Measurements from ENCODE around the gene RNLS.

The RNLS gene

GRCh38 chr10:88555190-88555908 lies 27.8 kb downstream of the RNLS start:
- no peak for DNase-seq
- H3K36me3 ChIP-seq (ENCODE audit: control insufficient read depth, insufficient read depth, low read length): no peaks in the 10 kb centered on the region

DNA sequence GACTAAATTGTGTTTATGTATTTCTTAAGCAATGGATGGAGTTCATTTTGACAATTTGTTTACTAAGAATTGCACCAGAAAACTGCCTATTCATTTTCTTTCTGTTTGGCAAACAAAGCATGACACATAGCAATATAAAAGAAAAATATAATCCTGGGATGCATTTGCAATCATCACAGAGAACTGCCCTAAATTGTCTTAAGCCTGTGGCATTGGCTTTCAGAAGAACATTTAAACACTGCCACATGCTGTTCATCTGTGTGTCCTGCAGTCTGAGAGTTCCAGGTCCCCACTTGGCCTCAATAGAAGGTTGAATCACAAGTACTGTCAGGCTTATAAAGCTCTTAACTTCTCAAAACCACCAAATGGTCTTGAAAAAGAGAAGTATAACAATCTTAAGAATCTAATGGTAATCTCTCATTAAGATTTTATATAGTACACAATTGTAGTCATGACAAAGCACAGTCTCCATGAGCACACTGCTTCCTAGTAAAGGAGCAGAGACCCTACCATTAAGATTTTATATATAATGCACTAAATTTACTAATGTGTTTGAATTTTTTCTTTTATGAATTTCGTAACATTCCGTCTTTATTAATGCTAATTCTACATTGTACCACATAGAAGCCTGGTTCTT lies 29.9 kb downstream of the RNLS start:
- Histone ChIP-seq H3K27me3 (replicated peaks; ENCODE audit: control insufficient read depth, insufficient read depth, low read length, poor library complexity, severe bottlenecking) (no peaks in the 10 kb centered on the region), H3K4me3 (ENCODE audit: insufficient read depth, low read depth, low read length, poor library complexity, severe bottlenecking) (no peak overlapping the region), H3K36me3 (ENCODE audit: control insufficient read depth, insufficient read depth, low read length) (no peaks in the 10 kb centered on the region), H3K27ac (ENCODE audit: insufficient read depth, low read length, poor library complexity, severe bottlenecking) (no peak overlapping the region), H3K9me3 (ENCODE audit: control insufficient read depth, low read length) (no peaks in the 10 kb centered on the region), H3K4me1 (ENCODE audit: control insufficient read depth, insufficient read depth, low read length, poor library complexity, severe bottlenecking) (no peaks in the 10 kb centered on the region)
- DNase-seq: peak in 1 of 3 donors; percentile 8

More at GRCh38 chr10:88555190-88555908, 27.8 kb downstream of the RNLS start:
- no peak overlapping the region for H3K27ac ChIP-seq (ENCODE audit: insufficient read depth, low read length, poor library complexity, severe bottlenecking)
- no peaks in the 10 kb centered on the region for H3K27me3 ChIP-seq (replicated peaks; ENCODE audit: control insufficient read depth, insufficient read depth, low read length, poor library complexity, severe bottlenecking)
- H3K4me3 ChIP-seq (ENCODE audit: insufficient read depth, low read depth, low read length, poor library complexity, severe bottlenecking): no peak overlapping the region
- no peaks in the 10 kb centered on the region for H3K4me1 ChIP-seq (ENCODE audit: control insufficient read depth, insufficient read depth, low read length, poor library complexity, severe bottlenecking)
- no peaks in the 10 kb centered on the region for H3K9me3 ChIP-seq (ENCODE audit: control insufficient read depth, low read length)

DNA sequence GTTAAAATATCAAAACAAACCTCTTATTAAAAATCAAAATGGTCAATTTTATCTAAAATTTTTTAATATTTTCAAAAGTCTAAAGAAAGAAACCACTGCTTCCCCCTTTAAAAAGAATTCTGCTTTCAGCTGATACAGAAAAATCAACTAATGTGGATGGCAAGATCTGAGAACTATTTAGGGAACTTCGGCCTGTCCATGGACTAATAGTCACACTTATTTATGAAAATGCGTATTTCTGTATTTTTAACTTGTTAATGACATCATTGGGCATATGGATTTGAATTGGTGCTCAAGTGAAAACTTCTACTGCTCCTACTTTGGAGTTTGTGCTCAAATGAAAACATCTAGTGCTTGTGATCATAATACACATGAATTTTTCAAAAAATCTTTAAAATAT lies 31.9 kb downstream of the RNLS start:
- no peak for DNase-seq
- H3K4me1 ChIP-seq (ENCODE audit: control insufficient read depth, insufficient read depth, low read length, poor library complexity, severe bottlenecking): no peaks in the 10 kb centered on the region
- H3K9me3 ChIP-seq (ENCODE audit: control insufficient read depth, low read length): no peaks in the 10 kb centered on the region
- H3K4me3 ChIP-seq (ENCODE audit: insufficient read depth, low read depth, low read length, poor library complexity, severe bottlenecking): no peak overlapping the region
- no peaks in the 10 kb centered on the region for H3K36me3 ChIP-seq (ENCODE audit: control insufficient read depth, insufficient read depth, low read length)
- no peaks in the 10 kb centered on the region for H3K27me3 ChIP-seq (replicated peaks; ENCODE audit: control insufficient read depth, insufficient read depth, low read length, poor library complexity, severe bottlenecking)
- H3K27ac ChIP-seq (ENCODE audit: insufficient read depth, low read length, poor library complexity, severe bottlenecking): no peak overlapping the region

- H3K9me3 ChIP-seq (ENCODE audit: control insufficient read depth, low read length): no peaks in the 10 kb centered on the region
- no peaks in the 10 kb centered on the region for H3K4me1 ChIP-seq (ENCODE audit: control insufficient read depth, insufficient read depth, low read length, poor library complexity, severe bottlenecking)
- DNase-seq: no peak
- no peaks in the 10 kb centered on the region for H3K27me3 ChIP-seq (replicated peaks; ENCODE audit: control insufficient read depth, insufficient read depth, low read length, poor library complexity, severe bottlenecking)
- H3K4me3 ChIP-seq (ENCODE audit: insufficient read depth, low read depth, low read length, poor library complexity, severe bottlenecking): no peak overlapping the region
- H3K27ac ChIP-seq (ENCODE audit: insufficient read depth, low read length, poor library complexity, severe bottlenecking): no peak overlapping the region
- no peaks in the 10 kb centered on the region for H3K36me3 ChIP-seq (ENCODE audit: control insufficient read depth, insufficient read depth, low read length)
Observed at GRCh38 chr10:88546497-88546896, 36.6 kb downstream of the RNLS start.

- no peaks in the 10 kb centered on the region for H3K9me3 ChIP-seq (ENCODE audit: control insufficient read depth, low read length)
- DNase-seq: no peak
- no peaks in the 10 kb centered on the region for H3K27me3 ChIP-seq (replicated peaks; ENCODE audit: control insufficient read depth, insufficient read depth, low read length, poor library complexity, severe bottlenecking)
- no peak overlapping the region for H3K4me3 ChIP-seq (ENCODE audit: insufficient read depth, low read depth, low read length, poor library complexity, severe bottlenecking)
- no peaks in the 10 kb centered on the region for H3K4me1 ChIP-seq (ENCODE audit: control insufficient read depth, insufficient read depth, low read length, poor library complexity, severe bottlenecking)
- H3K36me3 ChIP-seq (ENCODE audit: control insufficient read depth, insufficient read depth, low read length): no peaks in the 10 kb centered on the region
- H3K27ac ChIP-seq (ENCODE audit: insufficient read depth, low read length, poor library complexity, severe bottlenecking): no peak overlapping the region
Observed at GRCh38 chr10:88545359-88545758, 37.8 kb downstream of the RNLS start.

DNA sequence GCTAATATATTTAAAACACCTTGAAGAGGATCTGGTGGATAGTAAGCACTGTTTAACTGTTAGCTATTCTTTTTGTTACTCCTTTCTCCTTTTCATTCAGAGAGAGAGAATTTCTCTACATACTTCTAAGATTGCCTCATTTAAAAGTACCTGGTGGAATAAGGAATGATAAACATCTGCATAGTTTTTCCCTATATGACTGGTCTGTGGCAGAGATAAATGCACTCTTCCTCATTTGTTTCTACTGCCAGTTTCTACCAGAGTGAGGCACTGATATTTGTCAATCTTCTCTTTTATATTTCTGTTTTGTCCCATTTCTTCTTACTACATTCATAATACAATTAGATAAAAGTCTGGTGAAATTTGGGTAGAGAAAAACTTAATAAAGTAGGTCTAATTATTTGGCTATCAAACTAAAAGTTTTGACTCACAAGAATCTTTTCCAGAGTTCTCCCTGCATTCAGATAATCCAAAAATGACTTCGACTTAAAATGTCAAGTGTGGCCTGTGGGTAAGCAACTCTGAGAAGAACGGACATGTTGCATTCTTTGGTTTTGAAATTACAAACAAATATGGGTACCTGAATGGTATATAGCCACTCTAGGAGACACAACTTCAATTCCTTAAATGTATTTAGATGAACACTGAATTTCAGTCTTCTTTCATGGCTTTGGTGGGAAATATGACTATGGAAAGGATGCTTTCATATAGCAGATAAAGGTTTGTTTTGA lies 38.8 kb downstream of the RNLS start:
- no peaks in the 10 kb centered on the region for H3K27me3 ChIP-seq (replicated peaks; ENCODE audit: control insufficient read depth, insufficient read depth, low read length, poor library complexity, severe bottlenecking)
- H3K4me3 ChIP-seq (ENCODE audit: insufficient read depth, low read depth, low read length, poor library complexity, severe bottlenecking): no peak overlapping the region
- no peaks in the 10 kb centered on the region for H3K36me3 ChIP-seq (ENCODE audit: control insufficient read depth, insufficient read depth, low read length)
- H3K9me3 ChIP-seq (ENCODE audit: control insufficient read depth, low read length): no peaks in the 10 kb centered on the region
- H3K27ac ChIP-seq (ENCODE audit: insufficient read depth, low read length, poor library complexity, severe bottlenecking): no peak overlapping the region
- no peak for DNase-seq
- H3K4me1 ChIP-seq (ENCODE audit: control insufficient read depth, insufficient read depth, low read length, poor library complexity, severe bottlenecking): no peaks in the 10 kb centered on the region

DNA sequence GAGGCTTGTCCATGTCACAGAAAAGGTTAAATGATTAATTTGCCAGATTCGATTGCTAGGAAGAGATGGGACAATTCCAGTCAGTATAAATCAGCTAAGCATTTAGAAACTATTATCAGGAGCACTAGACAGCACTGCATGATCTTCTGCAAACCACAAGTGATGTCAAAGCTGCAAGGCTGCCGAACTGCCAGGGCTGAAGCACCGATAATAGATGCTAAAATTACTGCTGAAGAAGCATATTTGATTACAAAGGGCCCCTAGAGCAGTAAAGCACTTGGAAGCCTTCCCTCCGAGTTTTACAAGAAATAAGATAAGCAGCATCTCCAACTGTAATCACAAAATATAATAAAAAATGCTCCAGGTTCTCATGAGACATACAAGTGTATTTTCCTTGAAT lies 40.6 kb downstream of the RNLS start:
- Histone ChIP-seq H3K9me3 (ENCODE audit: control insufficient read depth, low read length) (no peaks in the 10 kb centered on the region), H3K4me3 (ENCODE audit: insufficient read depth, low read depth, low read length, poor library complexity, severe bottlenecking) (no peak overlapping the region), H3K36me3 (ENCODE audit: control insufficient read depth, insufficient read depth, low read length) (no peaks in the 10 kb centered on the region), H3K27me3 (replicated peaks; ENCODE audit: control insufficient read depth, insufficient read depth, low read length, poor library complexity, severe bottlenecking) (no peaks in the 10 kb centered on the region), H3K27ac (ENCODE audit: insufficient read depth, low read length, poor library complexity, severe bottlenecking) (no peak overlapping the region), H3K4me1 (ENCODE audit: control insufficient read depth, insufficient read depth, low read length, poor library complexity, severe bottlenecking) (no peaks in the 10 kb centered on the region)
- no peak for DNase-seq

- Histone ChIP-seq H3K27ac (ENCODE audit: insufficient read depth, low read length, poor library complexity, severe bottlenecking) (no peak overlapping the region), H3K36me3 (ENCODE audit: control insufficient read depth, insufficient read depth, low read length) (no peaks in the 10 kb centered on the region), H3K4me1 (ENCODE audit: control insufficient read depth, insufficient read depth, low read length, poor library complexity, severe bottlenecking) (no peaks in the 10 kb centered on the region), H3K27me3 (replicated peaks; ENCODE audit: control insufficient read depth, insufficient read depth, low read length, poor library complexity, severe bottlenecking) (no peaks in the 10 kb centered on the region), H3K4me3 (ENCODE audit: insufficient read depth, low read depth, low read length, poor library complexity, severe bottlenecking) (no peak overlapping the region), H3K9me3 (ENCODE audit: control insufficient read depth, low read length) (no peaks in the 10 kb centered on the region)
- DNase-seq: no peak
Observed at GRCh38 chr10:88541116-88541626, 41.9 kb downstream of the RNLS start.

DNA sequence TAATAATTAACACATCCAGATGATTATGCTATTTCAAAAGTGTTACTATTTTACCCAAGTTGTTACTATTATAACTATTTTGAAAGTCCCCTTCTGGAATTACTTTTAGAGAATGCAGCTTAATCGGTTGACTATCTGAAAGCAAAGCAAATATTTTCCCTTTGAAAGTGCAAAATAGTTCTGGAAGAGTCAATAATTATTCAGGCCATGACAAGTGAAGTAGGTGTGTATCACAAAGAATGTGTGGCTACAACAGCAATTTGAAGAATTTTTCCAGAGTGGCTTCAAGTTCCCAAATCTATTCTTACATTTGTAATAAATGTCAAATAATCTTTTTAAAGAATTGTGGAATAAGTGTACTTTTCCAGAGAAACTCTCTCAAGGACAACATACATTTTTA lies 42.8 kb downstream of the RNLS start:
- no peaks in the 10 kb centered on the region for H3K36me3 ChIP-seq (ENCODE audit: control insufficient read depth, insufficient read depth, low read length)
- H3K9me3 ChIP-seq (ENCODE audit: control insufficient read depth, low read length): no peaks in the 10 kb centered on the region
- H3K27me3 ChIP-seq (replicated peaks; ENCODE audit: control insufficient read depth, insufficient read depth, low read length, poor library complexity, severe bottlenecking): no peaks in the 10 kb centered on the region
- no peak overlapping the region for H3K27ac ChIP-seq (ENCODE audit: insufficient read depth, low read length, poor library complexity, severe bottlenecking)
- no peak overlapping the region for H3K4me3 ChIP-seq (ENCODE audit: insufficient read depth, low read depth, low read length, poor library complexity, severe bottlenecking)
- no peak for DNase-seq
- no peaks in the 10 kb centered on the region for H3K4me1 ChIP-seq (ENCODE audit: control insufficient read depth, insufficient read depth, low read length, poor library complexity, severe bottlenecking)

DNA sequence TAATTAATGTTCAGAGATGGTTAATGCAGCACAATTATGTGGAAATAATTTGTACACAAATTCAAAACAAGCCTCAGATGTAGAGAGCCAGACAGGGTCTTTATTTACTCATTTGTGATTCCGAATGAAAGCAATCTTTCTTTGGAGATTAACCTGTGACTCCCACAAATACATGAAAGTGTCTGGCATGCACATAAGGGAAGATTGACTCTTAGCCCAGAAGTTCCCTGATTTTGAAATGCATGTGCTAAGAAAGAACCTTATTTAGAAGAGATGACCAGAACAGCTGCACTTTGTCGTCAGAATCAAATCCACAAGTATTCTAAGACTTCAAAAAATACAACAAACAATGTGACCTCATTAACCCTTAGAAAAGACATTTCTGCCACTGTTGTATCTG lies 45.1 kb downstream of the RNLS start:
- H3K9me3 ChIP-seq (ENCODE audit: control insufficient read depth, low read length): no peaks in the 10 kb centered on the region
- no peak overlapping the region for H3K4me3 ChIP-seq (ENCODE audit: insufficient read depth, low read depth, low read length, poor library complexity, severe bottlenecking)
- DNase-seq: no peak
- H3K4me1 ChIP-seq (ENCODE audit: control insufficient read depth, insufficient read depth, low read length, poor library complexity, severe bottlenecking): no peaks in the 10 kb centered on the region
- no peaks in the 10 kb centered on the region for H3K27me3 ChIP-seq (replicated peaks; ENCODE audit: control insufficient read depth, insufficient read depth, low read length, poor library complexity, severe bottlenecking)
- no peaks in the 10 kb centered on the region for H3K36me3 ChIP-seq (ENCODE audit: control insufficient read depth, insufficient read depth, low read length)
- no peak overlapping the region for H3K27ac ChIP-seq (ENCODE audit: insufficient read depth, low read length, poor library complexity, severe bottlenecking)

Measured in effector memory CD4-positive, alpha-beta T cell (primary cell).